Measurements from ENCODE around the gene EPHA7.

EPHA7 gene

GRCh38 chr6:93243231-93243778, 176.1 kb downstream of the EPHA7 start:
- no peak for DNase-seq (ENCODE audit: low read depth)

- no peak for DNase-seq (ENCODE audit: low read depth)
Observed at GRCh38 chr6:93242049-93242448, 177.3 kb downstream of the EPHA7 start.

GRCh38 chr6:93238632-93239031, 180.7 kb downstream of the EPHA7 start:
- DNase-seq (ENCODE audit: low read depth), result no peak

GRCh38 chr6:93235775-93236174, 183.6 kb downstream of the EPHA7 start:
- DNase-seq (ENCODE audit: low read depth), result no peak

- DNase-seq (ENCODE audit: low read depth), result no peak
Observed at GRCh38 chr6:93226822-93227221, 192.5 kb downstream of the EPHA7 start.

- DNase-seq (ENCODE audit: low read depth), result no peak
Observed at GRCh38 chr6:93222071-93222851, 197.1 kb downstream of the EPHA7 start.

- no peak for DNase-seq (ENCODE audit: low read depth)
Observed at GRCh38 chr6:93219447-93219846, 199.9 kb downstream of the EPHA7 start.

- DNase-seq (ENCODE audit: low read depth), result no peak
Observed at GRCh38 chr6:93218096-93218495, 201.3 kb downstream of the EPHA7 start.

GRCh38 chr6:93213028-93213427, 206.3 kb downstream of the EPHA7 start:
- DNase-seq (ENCODE audit: low read depth), result no peak

GRCh38 chr6:93210908-93211307, 208.5 kb downstream of the EPHA7 start:
- no peak for DNase-seq (ENCODE audit: low read depth)

- DNase-seq (ENCODE audit: low read depth), result no peak
Observed at GRCh38 chr6:93209358-93209757, 210.0 kb downstream of the EPHA7 start.

- no peak for DNase-seq (ENCODE audit: low read depth)
Observed at GRCh38 chr6:93196406-93196970, 222.9 kb downstream of the EPHA7 start.

GRCh38 chr6:93194480-93194879, 224.9 kb downstream of the EPHA7 start:
- no peak for DNase-seq (ENCODE audit: low read depth)

- DNase-seq (ENCODE audit: low read depth), result no peak
Observed at GRCh38 chr6:93193868-93194267, 225.5 kb downstream of the EPHA7 start.
